Mammary epithelial cell (primary cell): ENCODE measurements around the gene NUDT6.

ENCODE experiments used
- EZH2 ChIP-seq: IDR thresholded peaks from 2 replicates; pipeline ENCODE4 v1.6.1; 2012; ENCODE audit warnings: low read length, inconsistent platforms, borderline replicate concordance
- TF ChIP-seq, protein P1 (sequence below), 2 donors: IDR thresholded peaks in 1 of 2; conservative IDR thresholded peaks in 1 of 2; 2 replicates each; pipeline ENCODE4 v1.5.1; 2011 to 2012; ENCODE audit warnings: inconsistent platforms in 2 of 2, low read length in 2 of 2, mild to moderate bottlenecking in 2 of 2, control low read depth in 1 of 2, low read depth in 1 of 2; ENCODE audit not compliant: insufficient read depth in 1 of 2; ENCODE audit errors: extremely low read depth in 1 of 2

DNA sequence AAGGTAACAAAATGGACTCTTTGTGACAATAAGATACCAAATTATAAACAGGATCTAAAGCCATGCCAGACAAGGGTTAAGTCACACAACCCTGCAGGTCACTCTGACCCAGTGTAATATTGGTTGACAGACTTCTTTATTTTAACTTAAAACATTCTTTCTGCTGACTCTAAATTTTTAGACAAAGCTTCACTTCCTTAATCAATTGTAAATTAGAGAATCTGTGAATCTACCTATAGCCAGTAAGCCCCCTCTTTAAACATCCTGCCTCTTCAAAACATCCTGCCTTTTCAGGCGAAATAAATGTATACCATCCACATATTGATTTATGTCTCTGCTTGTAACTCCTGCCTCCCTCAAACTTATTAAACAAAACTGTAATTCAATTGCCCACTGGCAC, 14.2 kb downstream of the NUDT6 start:
- TF ChIP-seq, protein P1, sequence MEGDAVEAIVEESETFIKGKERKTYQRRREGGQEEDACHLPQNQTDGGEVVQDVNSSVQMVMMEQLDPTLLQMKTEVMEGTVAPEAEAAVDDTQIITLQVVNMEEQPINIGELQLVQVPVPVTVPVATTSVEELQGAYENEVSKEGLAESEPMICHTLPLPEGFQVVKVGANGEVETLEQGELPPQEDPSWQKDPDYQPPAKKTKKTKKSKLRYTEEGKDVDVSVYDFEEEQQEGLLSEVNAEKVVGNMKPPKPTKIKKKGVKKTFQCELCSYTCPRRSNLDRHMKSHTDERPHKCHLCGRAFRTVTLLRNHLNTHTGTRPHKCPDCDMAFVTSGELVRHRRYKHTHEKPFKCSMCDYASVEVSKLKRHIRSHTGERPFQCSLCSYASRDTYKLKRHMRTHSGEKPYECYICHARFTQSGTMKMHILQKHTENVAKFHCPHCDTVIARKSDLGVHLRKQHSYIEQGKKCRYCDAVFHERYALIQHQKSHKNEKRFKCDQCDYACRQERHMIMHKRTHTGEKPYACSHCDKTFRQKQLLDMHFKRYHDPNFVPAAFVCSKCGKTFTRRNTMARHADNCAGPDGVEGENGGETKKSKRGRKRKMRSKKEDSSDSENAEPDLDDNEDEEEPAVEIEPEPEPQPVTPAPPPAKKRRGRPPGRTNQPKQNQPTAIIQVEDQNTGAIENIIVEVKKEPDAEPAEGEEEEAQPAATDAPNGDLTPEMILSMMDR (conservative IDR thresholded peaks at IDR 0.05 in 1 of 2, IDR thresholded peaks at IDR 0.05 in 1 of 2; ENCODE audit: extremely low read depth in 1 of 2, insufficient read depth in 1 of 2, low read depth in 1 of 2, low read length in 2 of 2): no peak
- TF ChIP-seq EZH2: no peak
